HG02885 (cell line): ENCODE measurements around the gene SRRM5.
"Not testable (repeated sequence)": the region's sequence is repeated elsewhere in the genome, so short reads cannot be mapped to it uniquely, and the experiment has no call there.

Source experiments
- ATAC-seq: cut with Tn5 transposase; IDR thresholded peaks from one replicate; pipeline ENCODE4 v1.9.1; 2021; ENCODE audit warnings: mild to moderate bottlenecking; ENCODE audit not compliant: unreplicated experiment, poor library complexity

The SRRM5 gene, protein sequence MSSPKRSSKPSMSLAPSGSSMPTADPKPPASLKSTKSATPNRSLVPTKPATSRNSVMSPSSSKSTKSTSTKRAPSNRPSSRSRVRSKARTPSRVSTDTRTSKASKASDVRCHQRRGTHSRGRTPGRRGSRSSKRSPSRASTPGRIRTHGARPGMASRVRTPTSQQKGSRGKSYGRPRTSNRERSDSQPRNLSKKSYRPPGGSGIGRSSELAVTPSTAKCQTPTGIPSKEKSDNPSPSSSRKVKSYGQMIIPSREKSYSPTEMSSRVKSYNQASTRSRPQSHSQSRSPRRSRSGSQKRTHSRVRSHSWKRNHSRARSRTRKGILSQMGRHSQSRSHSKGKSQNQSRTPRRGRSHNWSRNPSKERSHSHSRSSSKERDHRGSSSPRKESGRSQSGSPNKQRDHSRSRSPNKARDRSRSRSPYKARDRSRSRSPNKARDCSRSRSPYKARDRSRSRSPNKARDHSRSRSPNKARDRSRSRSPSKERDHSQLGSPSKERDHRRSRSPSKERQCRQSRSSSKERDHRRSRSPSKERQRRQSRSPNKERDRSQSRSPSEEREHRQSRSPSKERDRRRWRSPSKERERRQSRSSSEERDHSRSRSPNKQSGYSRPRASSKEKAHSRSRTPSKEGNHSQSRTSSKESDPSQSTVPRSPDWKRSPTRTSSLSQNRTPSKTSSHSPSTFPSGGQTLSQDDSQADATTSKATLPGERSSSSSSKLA

DNA sequence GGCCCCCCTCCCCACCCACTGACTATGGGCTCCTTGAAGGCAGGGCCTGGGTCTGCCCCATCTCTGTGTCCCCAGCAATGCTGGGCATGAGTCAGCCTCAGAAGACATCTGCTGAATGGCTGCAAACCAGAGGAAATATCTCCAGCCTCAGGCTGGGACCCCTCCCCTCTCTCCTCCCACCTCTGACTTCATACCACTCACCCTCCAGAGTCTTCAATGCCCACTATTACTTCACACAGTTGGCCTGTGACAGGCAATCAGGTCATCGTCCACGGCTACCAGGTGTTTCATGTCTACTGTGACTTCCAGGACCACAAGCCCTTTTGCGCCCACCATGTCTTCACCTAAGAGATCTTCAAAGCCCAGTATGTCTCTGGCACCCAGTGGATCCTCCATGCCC is at the start of gene SRRM5:
Gene SRRM5, plus strand, starts transcription at position 301 of the 400 bp plus-strand sequence. Its CDS starts 34 bp downstream, at position 335.
- no peak for ATAC-seq

DNA sequence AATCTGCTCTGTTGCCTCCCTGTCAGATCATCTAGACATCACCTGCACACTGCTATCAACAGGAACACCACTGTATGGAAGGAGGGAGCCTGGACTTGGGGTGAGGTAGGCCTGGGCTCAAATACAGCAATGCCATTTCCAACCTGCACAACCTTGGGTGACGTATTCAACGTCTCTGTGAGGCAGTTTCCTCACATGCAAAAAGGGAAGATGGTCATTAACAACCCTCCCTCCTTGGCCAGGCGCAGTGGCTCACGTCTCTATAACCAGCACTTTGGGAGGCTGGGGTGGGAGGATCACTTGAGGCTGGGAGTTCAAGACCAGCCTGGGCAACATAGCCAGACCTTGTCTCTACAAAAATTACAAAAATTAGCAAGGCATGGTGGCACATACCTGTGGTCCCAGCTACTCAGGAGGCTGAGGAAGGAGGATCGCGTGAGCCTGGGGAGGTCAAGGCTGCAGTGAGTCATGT is 49.6 kb upstream of the SRRM5 start:
- ATAC-seq, result no peak

DNA sequence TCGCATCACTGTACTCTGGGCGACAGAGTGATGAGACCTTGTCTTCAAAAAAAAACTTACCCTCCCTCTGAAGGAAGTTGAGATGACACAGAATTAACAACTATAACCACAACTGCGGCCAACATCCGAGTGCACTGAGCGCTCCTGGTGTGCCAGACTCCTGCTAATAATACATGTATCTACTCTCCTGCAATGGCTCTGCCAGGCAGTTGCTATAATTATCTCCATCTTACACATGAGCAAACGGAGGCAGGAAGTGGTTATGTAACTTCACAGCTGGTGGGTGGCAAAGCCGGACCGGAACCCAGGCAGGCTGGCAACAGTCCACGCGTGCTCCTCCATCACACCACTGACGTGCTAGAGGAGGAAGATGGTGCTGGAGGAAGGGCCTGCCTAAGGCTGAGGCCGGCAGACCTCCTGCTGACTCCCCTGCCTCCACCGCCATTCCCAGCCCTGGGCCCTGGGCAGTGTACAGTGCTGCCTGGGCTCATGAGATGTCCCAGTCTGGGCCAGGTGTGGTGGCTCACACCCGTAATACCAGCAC is 49.1 kb upstream of the SRRM5 start:
- ATAC-seq, result no peak

DNA sequence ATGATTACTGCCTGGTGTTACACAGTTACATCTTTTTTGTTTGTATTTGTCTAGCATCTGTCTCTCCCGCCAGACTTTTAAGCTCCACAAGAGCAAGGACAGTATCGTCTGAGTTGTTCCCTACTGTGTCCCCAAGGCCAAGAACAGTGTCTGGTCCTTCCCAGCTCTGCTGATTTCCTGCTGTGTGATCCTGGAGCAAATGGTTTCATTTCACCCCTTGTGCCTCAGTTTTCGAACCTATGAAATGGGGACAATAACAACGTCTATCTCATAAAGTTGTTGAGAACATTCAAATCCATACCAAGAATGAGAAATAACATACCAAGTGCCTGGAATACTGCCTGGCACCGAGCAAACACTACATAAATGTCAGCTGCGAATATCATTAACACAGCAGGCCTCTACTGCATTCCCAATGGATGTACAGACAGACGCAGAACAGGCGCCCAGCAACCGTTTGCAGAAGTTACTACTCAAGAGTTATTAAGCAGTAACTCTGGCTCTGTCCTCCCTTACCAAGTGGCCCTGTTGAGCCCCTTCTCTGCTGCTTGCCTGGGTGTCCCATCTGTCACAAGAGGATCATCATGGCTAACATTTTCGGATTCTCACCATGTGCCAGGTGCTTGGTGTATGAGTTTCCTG is 48.0 kb upstream of the SRRM5 start:
- no peak for ATAC-seq

DNA sequence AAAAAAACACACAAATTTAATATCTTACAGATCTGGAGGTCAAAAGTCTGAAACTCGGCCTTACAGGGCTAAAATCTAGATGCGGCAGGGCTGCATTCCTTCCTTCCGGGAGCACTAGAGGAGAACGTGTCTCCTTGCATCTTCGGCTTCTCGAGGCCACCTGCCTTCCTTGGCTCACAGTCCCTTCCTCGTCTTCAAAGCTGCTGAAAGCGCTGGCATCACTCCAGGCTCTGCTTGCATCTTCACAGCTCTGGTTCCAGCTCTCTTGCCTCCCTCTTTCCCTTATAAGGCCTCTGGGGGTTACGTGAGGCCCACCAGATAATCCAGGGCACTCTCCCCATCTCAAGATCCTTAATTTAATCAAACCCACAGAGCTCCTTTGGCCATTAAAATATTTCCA is 47.1 kb upstream of the SRRM5 start:
- ATAC-seq, result no peak

DNA sequence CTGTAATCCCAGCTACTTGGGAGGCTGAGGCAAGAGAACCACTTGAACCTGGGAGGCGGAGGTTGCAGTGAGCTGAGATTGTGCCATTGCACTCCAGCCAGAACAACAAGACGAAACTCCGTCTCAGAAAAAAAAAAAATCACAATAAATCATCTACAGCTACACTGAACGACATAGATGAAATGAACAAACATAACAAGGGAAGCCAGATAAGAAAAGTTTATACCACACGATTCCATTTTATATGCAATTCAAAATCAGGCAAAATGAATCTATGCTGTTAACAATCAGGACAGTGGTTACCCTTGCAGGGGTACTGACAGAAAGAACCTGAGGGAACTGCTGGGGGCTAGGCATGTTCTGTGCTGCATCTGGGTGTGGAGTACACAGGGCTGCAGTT is 42.2 kb upstream of the SRRM5 start:
- no peak for ATAC-seq

DNA sequence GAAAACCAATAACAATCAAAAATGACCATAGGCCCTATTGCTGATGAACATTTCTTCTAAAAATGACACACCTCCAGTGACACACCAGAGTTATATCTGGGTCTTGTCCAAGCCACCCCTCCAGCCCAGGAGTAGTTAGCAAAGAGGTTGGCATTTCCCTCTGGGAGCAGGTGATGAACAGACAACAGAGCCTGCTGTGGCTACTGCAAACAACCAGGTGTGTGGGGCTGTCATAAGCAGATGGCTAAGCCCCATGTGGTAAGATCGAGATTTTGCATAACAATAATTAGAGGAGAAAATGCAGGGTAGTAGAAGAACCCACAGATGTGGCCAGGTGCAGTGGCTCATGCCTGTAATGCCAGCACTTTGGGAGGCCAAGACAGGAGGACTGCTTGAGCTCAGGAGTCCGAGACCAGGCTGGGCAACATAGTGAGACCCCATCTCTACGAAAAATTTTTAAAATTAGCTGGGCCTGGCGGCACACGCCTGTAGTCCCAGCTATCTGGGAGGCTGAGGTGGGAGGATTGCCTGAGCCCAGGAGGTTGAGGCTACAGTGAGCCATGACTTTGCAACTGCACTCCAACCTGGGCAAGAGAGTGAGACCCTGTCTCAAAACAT is 41.6 kb upstream of the SRRM5 start:
- no peak for ATAC-seq

DNA sequence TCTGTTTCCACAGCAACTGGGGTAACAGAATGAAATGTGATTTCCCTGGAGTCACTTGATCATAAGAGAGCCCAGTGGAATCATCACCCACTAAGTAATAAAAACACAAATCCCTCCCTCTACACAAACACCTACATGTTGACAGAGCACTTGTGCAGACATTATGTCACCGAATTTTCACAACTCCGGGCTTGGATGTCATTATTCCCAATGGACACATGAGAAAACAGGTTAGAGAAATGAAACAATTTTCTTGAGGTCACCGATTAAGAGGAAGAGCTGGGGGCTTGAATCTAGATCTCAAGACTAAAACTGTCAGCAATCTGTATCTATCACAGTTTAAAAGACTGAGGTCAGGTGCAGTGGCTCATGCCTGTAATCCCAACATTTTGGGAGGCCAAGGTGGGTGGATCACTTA is 39.7 kb upstream of the SRRM5 start:
- no peak for ATAC-seq

DNA sequence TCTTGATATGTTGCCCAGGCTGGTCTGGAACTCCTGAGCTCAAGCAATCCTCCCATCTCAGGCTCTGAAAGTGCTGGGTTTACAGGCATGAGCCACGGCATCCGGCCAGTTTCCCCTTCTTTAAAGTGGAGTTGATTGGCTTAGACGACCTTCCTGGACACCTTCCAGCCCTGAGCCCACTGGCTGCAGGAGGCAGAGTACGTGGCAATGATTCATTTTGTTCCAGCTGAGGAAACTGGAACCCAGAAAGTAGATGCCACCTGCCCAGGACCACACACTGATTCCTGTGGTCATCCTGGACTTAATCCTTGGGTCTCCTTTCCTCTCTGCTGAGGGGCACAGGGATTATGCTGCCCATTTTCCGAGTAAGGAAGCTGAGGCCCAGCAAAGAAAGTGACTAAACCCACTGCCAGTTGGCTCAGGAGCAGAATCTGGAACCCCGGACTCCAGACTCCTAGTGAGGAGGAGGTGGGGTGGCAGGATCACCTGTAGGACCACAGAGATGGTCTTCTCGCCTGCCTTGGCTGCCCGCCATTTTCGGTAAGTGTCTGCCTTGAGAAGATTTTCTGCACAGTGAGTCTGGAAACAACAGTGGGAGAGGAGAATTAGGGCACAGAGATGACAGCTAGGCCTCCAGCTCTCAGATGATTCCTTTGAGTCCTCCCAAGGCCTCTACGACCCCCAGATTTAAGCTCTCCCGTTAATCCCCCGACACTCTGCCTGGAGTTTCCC is 37.3 kb upstream of the SRRM5 start:
- ATAC-seq, result no peak

DNA sequence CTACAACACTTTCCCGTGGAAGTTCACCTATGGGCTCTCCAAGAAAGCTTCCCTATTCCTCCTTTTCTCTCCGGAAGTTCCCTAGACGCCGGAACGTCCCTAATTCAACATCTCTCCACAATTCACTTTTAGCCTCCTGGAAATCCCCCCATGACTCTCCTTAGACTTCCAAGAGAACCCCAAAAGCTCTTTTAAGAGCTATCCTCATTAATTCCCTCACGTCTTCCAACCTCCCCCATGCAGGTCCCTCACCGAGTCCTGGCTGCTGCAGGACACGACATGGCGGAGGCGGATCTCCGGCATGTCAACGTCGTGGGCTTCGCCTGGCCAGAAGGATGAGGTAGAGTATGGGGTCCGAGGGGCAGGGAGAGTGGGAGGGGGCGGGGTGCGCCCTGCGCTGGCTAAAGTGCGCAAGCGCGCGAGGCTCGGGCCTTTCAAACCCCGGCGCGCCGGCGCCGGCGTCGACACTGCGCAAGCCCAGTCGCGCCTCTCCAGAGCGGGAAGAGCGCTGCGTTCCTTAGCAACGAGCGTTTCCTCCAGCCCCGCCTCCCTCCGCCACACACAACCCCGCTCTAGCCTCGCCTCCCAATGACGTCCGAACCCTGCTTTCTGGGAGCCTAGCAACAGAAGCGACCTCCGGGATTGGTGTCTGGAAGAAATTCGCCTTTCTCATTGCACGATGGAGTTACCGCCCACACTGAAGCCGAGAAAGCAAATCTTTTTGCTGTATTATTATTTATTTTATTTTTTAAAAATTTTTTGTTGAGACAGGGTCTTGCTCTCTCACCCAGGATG is 36.5 kb upstream of the SRRM5 start, which contains the start of the genes PINLYP and XRCC1:
Gene PINLYP, plus strand, starts transcription at position 646 of the 795 bp plus-strand sequence. CDS start 1,391 bp downstream, outside the sequence.
Gene XRCC1, minus strand, starts transcription at position 372 of the 795 bp plus-strand sequence. Its CDS starts 69 bp downstream, at position 303.
- peak; percentile 97 for ATAC-seq

DNA sequence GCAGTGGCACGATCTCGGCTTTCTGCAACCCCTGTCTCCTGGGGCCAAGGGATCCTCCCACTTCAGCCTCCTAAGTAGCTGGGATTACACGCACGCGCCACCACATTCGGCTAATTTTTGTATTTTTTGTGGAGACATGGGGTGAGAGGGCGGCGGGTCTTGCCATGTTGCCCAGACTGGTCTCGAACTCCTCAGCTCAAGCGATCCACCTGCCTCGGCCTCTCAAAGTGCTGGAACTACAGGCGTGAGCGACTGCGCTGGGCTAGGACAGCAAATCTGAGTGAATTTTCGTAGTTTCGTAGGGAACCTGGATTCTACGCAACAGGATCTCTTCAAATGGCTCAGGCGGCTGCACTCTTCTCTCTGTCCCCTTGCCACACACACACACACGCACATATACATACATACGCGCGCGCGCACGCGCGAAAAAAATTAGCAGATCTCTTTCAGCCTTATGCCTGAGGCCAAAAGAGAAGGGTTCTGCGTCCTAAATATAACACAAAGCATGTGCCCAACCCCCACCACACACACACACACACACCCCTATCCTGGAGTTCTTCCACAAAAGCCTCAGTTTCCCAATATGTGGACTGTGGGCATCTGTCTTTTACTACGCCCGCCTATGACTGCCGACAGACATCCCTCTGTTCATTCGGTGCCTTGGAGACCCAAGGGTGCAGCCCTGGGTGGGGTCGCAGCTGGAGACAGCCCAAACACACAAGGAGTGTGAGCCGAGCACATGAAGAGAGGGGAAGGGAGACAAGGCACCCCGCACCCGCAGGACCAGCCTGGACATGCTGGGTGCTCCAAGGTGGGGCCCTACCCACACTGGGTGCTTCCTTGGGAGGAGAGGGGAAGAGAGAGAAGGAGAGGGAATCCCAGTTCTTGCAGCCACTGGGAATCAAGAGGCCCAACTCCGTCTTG is 35.7 kb upstream of the SRRM5 start:
- no peak for ATAC-seq

DNA sequence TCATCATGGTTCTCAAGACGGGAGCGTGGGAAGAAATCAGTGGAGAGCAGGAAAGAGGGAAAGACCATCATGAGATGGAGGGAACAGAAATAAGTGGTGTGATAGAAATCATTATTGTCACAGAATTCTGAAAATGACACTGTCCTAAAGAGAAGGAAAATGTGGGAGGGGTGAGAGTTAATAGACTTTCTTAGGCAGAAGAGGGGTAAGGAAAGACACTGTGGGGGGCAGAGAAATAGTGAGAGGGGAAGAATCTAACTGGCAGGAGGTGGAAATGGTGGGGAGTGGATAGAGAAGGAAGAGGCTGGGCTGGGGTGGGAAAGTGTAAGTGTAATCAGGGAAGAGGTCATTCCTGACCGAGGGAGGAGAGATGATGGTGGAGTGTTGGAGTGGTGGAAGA is 33.1 kb upstream of the SRRM5 start:
- no peak for ATAC-seq

DNA sequence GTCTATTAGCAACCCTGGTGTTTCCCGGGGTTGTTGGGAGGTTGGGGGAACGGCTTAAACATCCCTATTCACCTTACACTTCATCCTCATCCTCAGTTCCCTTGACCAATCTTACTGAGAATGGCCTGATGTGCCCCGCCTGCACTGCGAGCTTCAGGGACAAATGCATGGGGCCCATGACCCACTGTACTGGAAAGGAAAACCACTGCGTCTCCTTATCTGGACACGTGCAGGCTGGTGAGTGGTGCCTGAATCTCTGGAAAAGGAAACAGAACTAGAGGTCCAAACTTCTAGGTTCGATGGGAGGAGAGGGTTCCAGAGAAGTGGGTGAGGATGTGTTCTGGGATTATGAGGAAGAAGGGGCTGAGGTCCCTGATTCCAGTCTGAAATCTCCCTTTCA is 30.4 kb upstream of the SRRM5 start:
- no peak for ATAC-seq

DNA sequence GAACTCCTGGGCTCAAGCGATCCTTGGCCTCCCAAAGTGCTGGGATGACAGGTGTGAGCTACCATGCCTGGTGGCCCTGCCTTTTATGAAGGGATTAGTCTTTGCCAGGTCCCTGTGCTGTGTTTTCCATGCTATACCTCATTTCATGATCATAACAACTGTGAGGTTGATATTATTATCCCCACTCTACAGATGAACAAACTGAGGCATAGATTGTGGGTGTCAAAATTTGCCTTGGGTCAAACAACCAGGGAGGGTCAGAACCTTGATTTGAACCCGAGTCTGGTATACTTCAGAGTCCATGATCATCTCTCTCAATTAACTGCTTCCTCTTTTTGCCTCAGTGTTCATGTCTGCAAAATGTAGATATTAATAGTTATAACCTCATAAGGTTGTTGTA is 29.4 kb upstream of the SRRM5 start:
- ATAC-seq, result no peak

DNA sequence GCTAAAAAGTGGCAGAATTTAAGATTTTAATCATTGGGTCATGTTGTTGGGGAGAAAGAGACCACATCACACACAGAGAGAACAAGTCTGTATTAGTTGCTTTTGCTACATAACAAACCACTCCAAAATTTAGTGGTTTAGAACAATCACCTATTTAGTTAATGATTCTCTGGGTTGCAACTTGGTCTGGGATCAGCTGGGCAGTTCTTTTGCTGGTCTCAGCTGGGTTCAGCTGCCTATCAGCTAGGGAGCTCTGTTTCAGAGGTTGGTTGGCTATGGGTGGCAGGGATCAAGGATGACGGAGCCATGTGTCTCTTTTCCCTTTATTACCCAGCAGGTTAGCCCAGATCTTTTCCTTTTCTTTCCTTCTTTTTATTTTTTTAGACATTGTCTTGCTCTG is 27.4 kb upstream of the SRRM5 start:
- ATAC-seq, result no peak

DNA sequence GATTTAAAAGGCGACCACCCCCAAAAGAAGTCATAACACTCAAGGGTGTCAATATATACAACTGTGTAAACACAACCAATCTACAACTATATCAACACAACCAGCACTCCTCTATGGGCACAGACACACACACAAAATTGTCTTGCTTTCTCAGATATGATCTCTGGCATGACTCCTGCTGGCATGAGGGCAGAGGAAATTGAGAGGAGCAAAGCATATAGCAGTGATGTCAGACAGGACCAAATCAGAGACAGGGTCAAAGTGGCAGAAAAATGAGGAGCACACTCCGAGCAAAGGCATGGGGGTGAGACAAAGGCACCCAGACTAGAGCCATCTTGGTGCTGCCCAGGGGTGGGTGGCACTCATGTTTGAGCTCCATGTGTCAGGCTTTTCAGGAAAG is 25.5 kb upstream of the SRRM5 start:
- ATAC-seq, result no peak

DNA sequence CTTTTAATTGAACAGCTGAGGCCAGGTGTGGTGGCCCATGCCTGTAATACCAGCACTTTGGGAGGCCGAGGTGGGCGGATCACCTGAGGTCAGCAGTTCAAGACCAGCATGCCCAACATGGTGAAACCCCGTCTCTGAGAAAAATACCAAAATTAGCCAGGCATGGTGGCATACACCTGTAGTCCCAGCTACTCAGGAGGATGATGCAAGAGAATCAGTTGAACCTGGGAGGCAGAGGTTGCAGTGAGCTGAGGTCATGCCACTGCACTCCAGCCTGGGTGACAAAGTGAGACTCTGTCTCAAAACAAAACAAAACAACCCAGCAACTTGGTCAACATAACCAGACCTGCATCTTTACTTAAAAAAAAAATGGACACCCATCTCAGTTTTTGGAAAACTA is 24.9 kb upstream of the SRRM5 start:
- not testable (repeated sequence) for ATAC-seq

DNA sequence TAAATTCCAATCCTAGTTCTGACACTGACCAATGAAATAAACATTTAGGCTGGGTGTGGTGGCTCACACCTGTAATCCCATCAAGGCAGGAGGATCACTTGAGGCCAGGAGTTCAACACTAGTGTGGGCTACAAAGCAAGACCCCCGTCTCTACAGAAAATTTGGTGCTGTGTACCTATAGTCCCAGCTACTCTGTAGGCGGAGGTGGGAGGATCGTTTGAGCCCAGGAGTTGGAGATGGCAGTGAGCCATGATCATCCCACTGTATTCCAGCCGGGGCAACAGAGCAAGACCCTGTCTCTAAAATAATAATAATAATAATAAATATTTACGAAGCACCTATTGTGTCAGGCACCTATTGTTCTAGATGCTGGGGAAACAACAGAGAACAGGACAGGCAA is 22.6 kb upstream of the SRRM5 start:
- ATAC-seq, result no peak
